Neural progenitor cell (in vitro differentiated cells): ENCODE data around the gene FSTL4. TPM values are rescaled to one million over a fixed set of nuclear protein-coding genes. Genes with fewer than 3 reads are reported as not detected.

Source experiments
- DNase-seq: peaks from one replicate; pipeline ENCODE4 v3.0.0-alpha.2; 2016; ENCODE audit warnings: low spot score
- H2AFZ ChIP-seq: fragments of 200-600 bp; sonication (generic); replicated peaks from 2 replicates; pipeline ENCODE4 v1.6.1; 2016; ENCODE audit warnings: antibody characterized with exemption
- H3F3A ChIP-seq: fragments of 200-600 bp; sonication (generic); 2 replicates; pipeline ENCODE4 v1.6.1; 2016; ENCODE audit warnings: antibody characterized with exemption, low read depth
- H3K27ac ChIP-seq: fragments of 200-600 bp; sonication (generic); 2 replicates; pipeline ENCODE4 v1.5.1; 2016; ENCODE audit warnings: mild to moderate bottlenecking
- H3K27me3 ChIP-seq: fragments of 200-600 bp; sonication (generic); 2 replicates; pipeline ENCODE4 v1.6.1; 2016; ENCODE audit warnings: mild to moderate bottlenecking, moderate library complexity
- H3K36me3 ChIP-seq: fragments of 200-600 bp; sonication (generic); 2 replicates; pipeline ENCODE4 v1.5.1; 2016
- H3K4me1 ChIP-seq: fragments of 200-600 bp; sonication (generic); 2 replicates; pipeline ENCODE4 v1.6.1; 2016; ENCODE audit warnings: mixed run types
- H3K4me2 ChIP-seq: fragments of 200-600 bp; sonication (generic); 2 replicates; pipeline ENCODE4 v1.6.1; 2016
- H3K4me3 ChIP-seq: fragments of 200-600 bp; sonication (generic); 2 replicates; pipeline ENCODE4 v1.5.1; 2016
- H3K79me2 ChIP-seq: fragments of 200-600 bp; sonication (generic); 2 replicates; pipeline ENCODE4 v1.6.1; 2016; ENCODE audit warnings: low read depth
- H3K9ac ChIP-seq: fragments of 200-600 bp; sonication (generic); 2 replicates; pipeline ENCODE4 v1.6.1; 2016
- H3K9me3 ChIP-seq: fragments of 200-600 bp; sonication (generic); 2 replicates; pipeline ENCODE4 v1.5.1; 2016; ENCODE audit warnings: low read depth
- H4K20me1 ChIP-seq: fragments of 200-600 bp; sonication (generic); 2 replicates; pipeline ENCODE4 v1.6.1; 2016; ENCODE audit warnings: low read depth
- H3K27ac Mint-ChIP-seq: 3 replicates; pipeline ENCODE4 v1.8.0; 2021; ENCODE audit warnings: mixed read lengths
- H3K27me3 Mint-ChIP-seq: 2 replicates; pipeline ENCODE4 v1.8.0; 2022; ENCODE audit warnings: low read depth, mild to moderate bottlenecking, inconsistent platforms, moderate library complexity, mixed read lengths; ENCODE audit not compliant: insufficient read depth
- H3K36me3 Mint-ChIP-seq: 3 replicates; pipeline ENCODE4 v1.8.0; 2021; ENCODE audit warnings: mixed read lengths
- H3K4me1 Mint-ChIP-seq: 3 replicates; pipeline ENCODE4 v1.8.0; 2021; ENCODE audit warnings: mixed read lengths
- H3K4me3 Mint-ChIP-seq: 3 replicates; pipeline ENCODE4 v1.8.0; 2021; ENCODE audit warnings: mild to moderate bottlenecking, moderate library complexity, mixed read lengths
- H3K9me3 Mint-ChIP-seq: 3 replicates; pipeline ENCODE4 v1.8.0; 2020; ENCODE audit warnings: mixed read lengths
- CTCF ChIP-seq: fragments of 200-600 bp; sonication (generic); IDR thresholded peaks from 2 replicates; pipeline ENCODE4 v1.5.1; 2017; ENCODE audit warnings: antibody characterized with exemption, mild to moderate bottlenecking
- EZH2 ChIP-seq: fragments of 200-600 bp; sonication (generic); IDR thresholded peaks from 2 replicates; pipeline ENCODE4 v1.6.1; 2017; ENCODE audit warnings: antibody characterized with exemption, mild to moderate bottlenecking, moderate library complexity
- EZH2phosphoT487 ChIP-seq: fragments of 200-600 bp; sonication (generic); IDR thresholded peaks from 2 replicates; pipeline ENCODE4 v1.6.1; 2017; ENCODE audit warnings: antibody characterized with exemption
- total RNA-seq: library from RNA; depleted of rRNA; stranded (reverse); fragments of >200 nt; gene quantifications from 2 replicates; pipeline ENCODE4 v1.2.3, GENCODE V29; 2015; ENCODE audit warnings: low replicate concordance

The FSTL4 gene
- total RNA-seq, 1 donor from 2014 or later: 0.95 TPM

GRCh38 chr5:133311176-133311575, 301.2 kb downstream of the FSTL4 start:
- H3K36me3 ChIP-seq: no peaks in the 10 kb centered on the region
- no peaks in the 10 kb centered on the region for H3F3A ChIP-seq
- no peak overlapping the region for H3K4me3 Mint-ChIP-seq
- H4K20me1 ChIP-seq: no peaks in the 10 kb centered on the region
- H3K27ac Mint-ChIP-seq: no peak overlapping the region
- no peak overlapping the region for H3K27ac ChIP-seq
- no peaks in the 10 kb centered on the region for H3K27me3 ChIP-seq
- H2AFZ ChIP-seq: no peak overlapping the region
- no peaks in the 10 kb centered on the region for H3K4me1 Mint-ChIP-seq
- H3K79me2 ChIP-seq: no peaks in the 10 kb centered on the region
- H3K27me3 Mint-ChIP-seq: no peaks in the 10 kb centered on the region
- no peaks in the 10 kb centered on the region for H3K9me3 Mint-ChIP-seq
- no peaks in the 10 kb centered on the region for H3K9me3 ChIP-seq
- peaks cover 2% of the 10 kb centered on the region for H3K4me1 ChIP-seq
- no peak overlapping the region for H3K9ac ChIP-seq
- no peak for TF ChIP-seq EZH2
- TF ChIP-seq EZH2phosphoT487: no peak
- no peak for TF ChIP-seq CTCF
- H3K4me2 ChIP-seq: no peak overlapping the region
- H3K36me3 Mint-ChIP-seq: no peaks in the 10 kb centered on the region
- no peak overlapping the region for H3K4me3 ChIP-seq
- no peak for DNase-seq

GRCh38 chr5:133309984-133310621, 302.2 kb downstream of the FSTL4 start:
- Histone ChIP-seq H3K4me3 (no peak overlapping the region), H3K4me2 (no peak overlapping the region), H2AFZ (no peak overlapping the region), H3K79me2 (no peaks in the 10 kb centered on the region), H4K20me1 (no peaks in the 10 kb centered on the region), H3K27ac (no peak overlapping the region), H3F3A (no peaks in the 10 kb centered on the region), H3K36me3 (no peaks in the 10 kb centered on the region), H3K4me1 (no peaks in the 10 kb centered on the region), H3K9ac (no peak overlapping the region), H3K9me3 (no peaks in the 10 kb centered on the region), H3K27me3 (no peaks in the 10 kb centered on the region)
- TF ChIP-seq CTCF: no peak
- no peak for TF ChIP-seq EZH2phosphoT487
- no peak for TF ChIP-seq EZH2
- Mint-ChIP-seq H3K27ac (no peak overlapping the region), H3K36me3 (no peaks in the 10 kb centered on the region), H3K4me3 (no peak overlapping the region), H3K27me3 (no peaks in the 10 kb centered on the region), H3K9me3 (no peaks in the 10 kb centered on the region), H3K4me1 (peaks cover 5% of the 10 kb centered on the region)
- no peak for DNase-seq

- H3K27me3 ChIP-seq: no peaks in the 10 kb centered on the region
- H3K4me3 Mint-ChIP-seq: no peak overlapping the region
- no peak overlapping the region for H3K4me3 ChIP-seq
- no peaks in the 10 kb centered on the region for H3K4me1 ChIP-seq
- no peaks in the 10 kb centered on the region for H3K36me3 Mint-ChIP-seq
- H3K9me3 ChIP-seq: no peaks in the 10 kb centered on the region
- no peak overlapping the region for H3K27ac Mint-ChIP-seq
- H3K9ac ChIP-seq: no peak overlapping the region
- H4K20me1 ChIP-seq: no peaks in the 10 kb centered on the region
- peaks cover 10% of the 10 kb centered on the region for H3K4me1 Mint-ChIP-seq
- no peak overlapping the region for H2AFZ ChIP-seq
- TF ChIP-seq CTCF: no peak
- TF ChIP-seq EZH2phosphoT487: no peak
- no peaks in the 10 kb centered on the region for H3K27me3 Mint-ChIP-seq
- H3K79me2 ChIP-seq: no peaks in the 10 kb centered on the region
- no peak overlapping the region for H3K27ac ChIP-seq
- H3F3A ChIP-seq: no peaks in the 10 kb centered on the region
- no peaks in the 10 kb centered on the region for H3K9me3 Mint-ChIP-seq
- no peak for DNase-seq
- no peak overlapping the region for H3K4me2 ChIP-seq
- no peaks in the 10 kb centered on the region for H3K36me3 ChIP-seq
Measured at GRCh38 chr5:133309166-133309795, 303.1 kb downstream of the FSTL4 start.
